NB4 (cell line): Measurements from ENCODE around the gene TRMT44.
A peak's percentile ranks its signal among the peaks of the same experiment; 100 is the strongest.

Experiments used
- DNase-seq: peaks from one replicate; pipeline ENCODE4 v3.0.0; 2010; ENCODE audit warnings: low read depth
- H3K4me3 ChIP-seq: one replicate; pipeline ENCODE4 v1.5.1; 2011; ENCODE audit warnings: mild to moderate bottlenecking, low read depth, low read length, moderate library complexity
- MYC ChIP-seq: IDR thresholded peaks from 2 replicates; pipeline ENCODE4 v1.6.1; 2011; ENCODE audit warnings: low read depth, low read length
- POLR2A ChIP-seq: IDR thresholded peaks from 2 replicates; pipeline ENCODE4 v1.6.1; 2011; ENCODE audit warnings: mild to moderate bottlenecking; ENCODE audit not compliant: insufficient read length; ENCODE audit errors: extremely low read depth
- TF ChIP-seq, protein P1 (sequence below): IDR thresholded peaks from one replicate; pipeline ENCODE4 v1.5.1; 2012; ENCODE audit warnings: low read depth, low read length
- TF ChIP-seq, protein P2 (sequence below): IDR thresholded peaks from 2 replicates; pipeline ENCODE4 v1.6.1; 2011; ENCODE audit warnings: low read depth, low read length

TRMT44 gene

DNA sequence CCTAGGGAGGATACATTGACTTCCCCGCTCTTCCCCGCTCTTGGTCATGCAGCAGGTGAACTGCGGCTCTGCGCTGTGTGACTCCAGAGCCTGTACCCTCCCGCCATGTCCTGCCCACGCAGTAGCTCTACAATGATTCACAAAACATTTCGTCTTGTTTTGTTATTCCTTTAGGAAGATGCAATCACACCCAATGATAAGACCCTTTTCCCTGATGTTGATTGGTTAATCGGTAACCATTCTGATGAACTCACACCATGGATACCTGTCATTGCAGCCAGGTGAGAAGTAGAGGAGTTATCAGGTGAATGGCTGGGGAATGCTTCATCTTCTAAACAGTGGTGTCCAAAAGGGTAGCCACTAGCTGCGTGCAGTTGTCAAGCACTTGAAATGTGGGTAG is 23.2 kb downstream of the TRMT44 start:
- DNase-seq: no peak
- TF ChIP-seq, protein P1, sequence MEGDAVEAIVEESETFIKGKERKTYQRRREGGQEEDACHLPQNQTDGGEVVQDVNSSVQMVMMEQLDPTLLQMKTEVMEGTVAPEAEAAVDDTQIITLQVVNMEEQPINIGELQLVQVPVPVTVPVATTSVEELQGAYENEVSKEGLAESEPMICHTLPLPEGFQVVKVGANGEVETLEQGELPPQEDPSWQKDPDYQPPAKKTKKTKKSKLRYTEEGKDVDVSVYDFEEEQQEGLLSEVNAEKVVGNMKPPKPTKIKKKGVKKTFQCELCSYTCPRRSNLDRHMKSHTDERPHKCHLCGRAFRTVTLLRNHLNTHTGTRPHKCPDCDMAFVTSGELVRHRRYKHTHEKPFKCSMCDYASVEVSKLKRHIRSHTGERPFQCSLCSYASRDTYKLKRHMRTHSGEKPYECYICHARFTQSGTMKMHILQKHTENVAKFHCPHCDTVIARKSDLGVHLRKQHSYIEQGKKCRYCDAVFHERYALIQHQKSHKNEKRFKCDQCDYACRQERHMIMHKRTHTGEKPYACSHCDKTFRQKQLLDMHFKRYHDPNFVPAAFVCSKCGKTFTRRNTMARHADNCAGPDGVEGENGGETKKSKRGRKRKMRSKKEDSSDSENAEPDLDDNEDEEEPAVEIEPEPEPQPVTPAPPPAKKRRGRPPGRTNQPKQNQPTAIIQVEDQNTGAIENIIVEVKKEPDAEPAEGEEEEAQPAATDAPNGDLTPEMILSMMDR: no peak
- TF ChIP-seq MYC (no peak), POLR2A (no peak)
- TF ChIP-seq, protein P2, sequence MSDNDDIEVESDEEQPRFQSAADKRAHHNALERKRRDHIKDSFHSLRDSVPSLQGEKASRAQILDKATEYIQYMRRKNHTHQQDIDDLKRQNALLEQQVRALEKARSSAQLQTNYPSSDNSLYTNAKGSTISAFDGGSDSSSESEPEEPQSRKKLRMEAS: no peak
- no peak overlapping the region for H3K4me3 ChIP-seq

DNA sequence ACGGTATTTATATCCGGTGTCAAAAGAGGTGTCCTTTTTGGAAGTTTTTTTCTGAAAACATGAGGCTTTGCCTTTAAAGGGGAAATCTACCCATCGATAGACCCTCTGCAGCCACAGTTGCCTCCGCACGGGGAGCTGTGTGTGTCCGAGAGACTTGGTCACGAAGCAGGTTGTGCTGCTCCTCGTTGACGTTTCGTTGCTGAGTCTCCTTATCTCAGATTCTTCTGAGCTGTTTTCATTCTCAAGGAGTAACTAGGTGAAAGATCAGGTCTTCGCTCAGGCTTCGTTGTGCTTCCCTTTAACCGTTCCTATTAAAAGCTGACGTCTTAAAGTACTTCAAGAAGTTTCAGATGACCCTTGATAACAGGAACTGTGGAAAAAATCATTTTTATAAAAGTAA is 23.8 kb downstream of the TRMT44 start:
- no peak overlapping the region for H3K4me3 ChIP-seq
- no peak for DNase-seq
- TF ChIP-seq, protein P2: no peak
- TF ChIP-seq POLR2A (no peak), MYC (no peak)
- TF ChIP-seq, protein P1: no peak

DNA sequence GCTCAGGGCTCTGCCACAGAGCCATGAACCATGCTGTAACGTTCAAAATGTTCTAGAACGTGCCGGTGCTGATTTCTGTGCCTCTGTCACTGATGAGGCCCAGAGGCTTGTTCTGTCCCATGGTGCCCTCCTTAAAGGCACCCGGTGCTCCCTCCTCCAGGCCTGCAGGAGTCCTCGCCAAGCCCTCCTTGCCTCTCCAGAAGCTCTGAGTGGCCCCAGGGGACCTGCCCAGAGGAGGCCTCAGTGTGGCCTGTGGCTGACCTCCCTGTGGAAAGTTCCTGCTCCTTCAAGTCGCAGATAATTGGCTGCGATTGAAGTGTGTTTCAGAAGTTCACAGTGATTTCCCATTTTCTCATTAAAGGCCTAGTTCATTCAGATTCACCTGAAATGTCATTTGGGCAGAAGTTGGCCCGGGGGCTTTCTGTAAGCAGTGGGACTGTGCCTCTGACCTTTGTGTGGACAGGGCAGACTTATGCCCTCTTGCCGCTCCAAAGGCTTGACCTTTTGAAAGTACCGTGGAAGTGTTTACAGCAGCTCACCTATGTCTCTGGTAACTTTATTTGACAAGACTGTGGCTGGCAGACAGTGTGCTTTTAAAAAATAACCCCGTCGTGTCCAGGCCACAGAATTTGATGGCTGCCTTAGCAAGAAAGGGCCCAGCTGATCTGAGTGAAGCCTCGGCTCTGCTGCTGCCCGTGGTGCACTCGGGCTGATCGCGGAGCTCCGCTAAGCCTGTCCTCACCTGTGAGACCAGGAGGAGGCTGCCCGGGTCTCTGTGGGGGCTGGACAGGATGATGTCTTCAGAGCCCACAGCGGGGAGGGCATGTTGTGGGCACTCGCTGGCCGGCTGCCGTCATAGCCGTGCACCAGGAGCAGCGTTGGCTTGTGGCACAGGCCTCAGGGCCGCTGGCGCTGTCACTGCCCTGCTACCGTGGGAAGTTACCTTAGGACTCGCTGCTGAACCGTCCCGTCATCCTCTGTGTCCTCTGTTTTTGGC is 25.3 kb downstream of the TRMT44 start:
- no peak for DNase-seq
- no peak overlapping the region for H3K4me3 ChIP-seq
- TF ChIP-seq POLR2A: no peak

DNA sequence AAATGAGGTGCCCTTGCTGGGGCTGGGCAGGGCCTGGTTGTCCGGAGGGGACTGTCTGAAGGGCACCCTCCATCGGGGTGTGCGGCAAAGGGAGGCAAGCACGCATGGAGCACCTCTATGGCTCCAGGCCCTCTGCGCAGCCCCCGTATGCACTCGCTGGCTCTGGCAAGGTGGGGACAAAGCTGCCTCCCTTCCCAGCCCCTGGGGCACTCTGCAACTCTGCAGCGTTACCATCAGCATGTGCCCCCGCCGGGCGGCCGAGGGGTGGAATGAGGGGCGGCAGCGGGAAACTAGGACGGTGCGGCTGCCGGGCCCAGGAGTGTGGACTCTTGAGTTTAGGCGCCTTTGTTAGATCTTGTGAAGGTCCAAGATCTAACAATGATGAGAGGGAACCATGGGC is 26.4 kb downstream of the TRMT44 start:
- no peak for DNase-seq
- TF ChIP-seq POLR2A (no peak), MYC (no peak)
- TF ChIP-seq, protein P2: no peak
- TF ChIP-seq, protein P1: no peak
- H3K4me3 ChIP-seq: no peak overlapping the region

DNA sequence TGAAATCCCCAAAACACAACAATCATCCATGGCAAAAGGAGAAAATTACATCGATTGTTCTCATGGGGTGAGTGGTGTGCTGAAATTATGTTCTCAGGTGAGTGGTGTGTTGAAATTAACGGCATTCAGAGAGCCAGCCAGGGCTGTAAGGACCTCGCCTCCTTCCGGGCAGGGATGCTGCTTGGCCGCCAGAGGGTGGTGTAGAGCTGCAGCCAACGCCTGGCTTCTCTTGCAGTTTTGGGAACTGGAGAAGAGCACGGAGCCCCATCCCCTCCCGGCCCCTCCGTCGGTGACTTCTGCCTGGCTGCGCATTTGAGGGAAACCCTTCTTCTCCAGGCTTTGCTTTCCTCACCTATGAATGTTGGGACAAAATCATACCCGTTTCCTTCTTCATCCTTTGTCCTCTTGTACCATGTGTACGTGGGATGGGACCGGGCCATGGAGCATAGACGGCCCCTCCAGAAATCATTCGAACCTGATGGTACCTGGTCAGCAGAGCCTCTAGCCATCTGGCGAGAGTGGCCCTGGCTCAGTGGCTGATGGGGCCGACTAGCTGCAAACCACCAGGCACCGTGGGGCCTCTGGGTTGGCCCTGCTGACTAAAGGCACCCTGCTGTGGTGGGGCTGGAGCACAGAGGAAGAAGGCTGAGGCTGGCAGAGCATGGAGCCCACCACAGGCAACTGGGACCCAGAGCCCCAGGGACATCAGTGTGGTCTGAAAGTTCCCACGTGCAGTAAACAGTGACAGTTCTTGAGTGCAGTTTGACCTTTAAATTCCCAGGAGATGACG is 28.4 kb downstream of the TRMT44 start:
- TF ChIP-seq, protein P1: peak; percentile 99
- TF ChIP-seq MYC (no peak), POLR2A (no peak)
- TF ChIP-seq, protein P2: peak; percentile 39; the same call in 1 of the 2 replicates
- H3K4me3 ChIP-seq: no peak overlapping the region
- peak; percentile 79 for DNase-seq

DNA sequence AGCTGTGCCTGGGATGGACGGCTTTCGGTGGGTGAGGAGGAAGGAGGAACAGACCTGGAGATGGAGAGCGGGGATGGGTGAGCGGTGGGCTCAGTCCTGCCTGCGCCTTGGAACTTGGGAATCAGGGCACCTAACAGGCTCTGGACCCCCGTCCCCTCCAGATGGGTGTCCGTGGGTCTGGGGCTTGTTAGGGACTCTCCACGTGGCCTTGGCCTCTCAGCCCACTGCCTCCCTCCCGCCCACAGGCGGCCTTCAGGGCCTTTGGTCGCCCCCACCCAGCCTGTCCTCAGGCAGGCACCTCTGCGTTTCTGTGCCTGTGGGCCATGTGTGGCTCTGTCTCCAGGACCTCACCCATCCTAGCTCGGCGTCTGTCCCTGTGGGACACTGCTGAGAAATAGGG is 29.0 kb downstream of the TRMT44 start:
- no peak overlapping the region for H3K4me3 ChIP-seq
- TF ChIP-seq, protein P1: no peak
- TF ChIP-seq, protein P2: no peak
- no peak for TF ChIP-seq POLR2A
- no peak for TF ChIP-seq MYC
- DNase-seq: no peak
